Activated CD8-positive, alpha-beta memory T cell treated with anti-CD3 and anti-CD28 coated beads for 24 hours (primary cell): Measurements from ENCODE around the gene NFAT5.

Source experiments
- DNase-seq: peaks from one replicate; pipeline ENCODE4 v3.0.0-alpha.2; 2020

The NFAT5 gene

DNA sequence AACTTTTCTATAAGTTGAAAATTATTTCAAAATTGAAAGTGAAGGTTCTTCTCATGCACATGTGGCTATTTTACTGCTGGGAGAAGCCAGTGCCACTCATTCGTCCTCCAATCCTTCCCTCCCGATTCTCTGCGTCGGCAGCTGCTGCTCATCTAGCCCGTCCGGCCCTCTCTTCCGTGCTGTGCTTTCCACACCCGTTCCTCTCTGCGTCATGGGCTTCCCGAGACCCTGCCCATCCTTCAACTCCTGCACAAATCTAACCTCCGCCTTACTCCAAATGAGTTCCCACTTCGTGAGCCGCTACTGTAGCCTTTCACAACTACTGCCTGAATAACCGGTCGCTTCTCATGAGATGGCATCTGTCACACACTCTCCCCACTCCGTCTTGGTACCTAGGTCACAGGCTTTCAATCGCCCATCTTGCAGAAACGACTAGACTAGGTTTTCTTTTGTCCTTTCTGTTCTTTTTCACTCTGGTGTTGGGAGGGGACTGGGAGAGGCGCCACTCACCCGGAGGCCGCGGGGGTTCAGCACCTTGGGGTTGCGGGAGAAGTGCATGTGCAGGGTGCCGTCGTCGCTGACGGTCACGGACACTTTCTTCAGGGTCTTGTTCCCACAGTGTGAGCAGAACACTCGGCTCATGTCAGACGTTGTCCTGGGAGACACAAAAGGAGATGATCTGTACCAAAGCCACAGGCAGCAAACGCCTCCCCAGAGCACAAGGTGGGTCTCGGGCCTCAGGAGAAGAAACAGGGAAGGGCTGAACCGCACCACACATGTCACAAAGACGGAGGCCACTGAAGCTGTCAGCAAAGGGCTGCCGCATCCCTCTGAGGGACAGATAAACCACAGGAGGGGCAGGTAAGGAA lies 178.8 kb downstream of the NFAT5 start:
- no peak for DNase-seq

DNA sequence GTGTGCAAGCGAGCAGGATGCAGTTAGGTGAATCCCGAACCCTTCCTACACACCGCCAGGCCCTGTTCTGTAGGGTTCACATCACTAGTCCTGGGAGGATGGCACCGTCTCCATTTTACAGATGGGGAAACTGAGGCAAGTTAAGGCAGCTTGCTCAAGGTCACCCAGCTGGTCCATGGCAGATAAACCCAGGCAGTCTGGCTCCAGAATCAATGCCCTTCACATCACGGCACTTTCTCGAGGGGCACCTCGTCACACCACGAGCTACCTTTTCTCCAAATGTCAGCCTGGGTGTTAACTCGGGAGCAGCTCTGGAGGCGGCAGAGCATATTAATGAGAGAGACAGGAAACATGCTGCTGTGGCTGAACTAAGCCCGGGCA lies 179.5 kb downstream of the NFAT5 start:
- no peak for DNase-seq

DNA sequence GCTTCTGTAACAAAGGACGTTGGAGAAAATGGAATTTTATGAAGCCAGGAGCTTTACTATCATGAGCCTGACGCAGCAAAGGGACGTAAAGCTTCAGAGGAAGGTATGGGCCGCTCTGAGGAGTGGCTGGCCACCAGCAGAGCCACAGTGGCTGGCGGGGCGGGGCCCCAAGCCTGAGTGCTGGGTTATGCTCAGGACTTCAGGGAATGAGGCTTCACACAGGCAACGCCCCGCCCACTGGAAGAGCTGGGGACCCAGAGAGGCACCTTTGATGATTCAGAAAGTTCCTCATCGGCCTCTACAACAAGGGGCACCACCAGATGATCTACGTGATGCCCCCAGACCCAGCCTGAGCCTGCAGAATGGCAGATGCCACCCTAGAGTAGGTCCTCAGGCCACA lies 180.2 kb downstream of the NFAT5 start:
- DNase-seq: no peak

DNA sequence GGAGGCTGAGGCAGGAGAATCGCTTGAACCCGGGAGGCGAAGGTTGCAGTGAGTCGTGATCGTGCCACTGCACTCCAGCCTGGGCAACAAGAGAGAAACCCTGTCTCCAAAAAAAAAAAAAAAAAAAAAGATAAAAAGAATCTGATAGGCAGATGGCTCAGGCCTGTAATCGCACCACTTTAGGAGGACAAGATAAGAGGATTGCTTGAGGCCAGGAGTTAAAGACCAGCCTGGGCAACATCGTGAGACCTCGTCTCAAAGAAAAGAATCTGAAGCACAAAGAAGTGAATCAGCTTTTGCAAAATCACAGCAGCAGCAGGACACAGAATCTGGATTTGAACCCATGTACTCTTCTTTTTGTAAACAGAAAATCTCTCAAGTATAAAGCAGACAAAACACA lies 181.3 kb downstream of the NFAT5 start:
- no peak for DNase-seq

DNA sequence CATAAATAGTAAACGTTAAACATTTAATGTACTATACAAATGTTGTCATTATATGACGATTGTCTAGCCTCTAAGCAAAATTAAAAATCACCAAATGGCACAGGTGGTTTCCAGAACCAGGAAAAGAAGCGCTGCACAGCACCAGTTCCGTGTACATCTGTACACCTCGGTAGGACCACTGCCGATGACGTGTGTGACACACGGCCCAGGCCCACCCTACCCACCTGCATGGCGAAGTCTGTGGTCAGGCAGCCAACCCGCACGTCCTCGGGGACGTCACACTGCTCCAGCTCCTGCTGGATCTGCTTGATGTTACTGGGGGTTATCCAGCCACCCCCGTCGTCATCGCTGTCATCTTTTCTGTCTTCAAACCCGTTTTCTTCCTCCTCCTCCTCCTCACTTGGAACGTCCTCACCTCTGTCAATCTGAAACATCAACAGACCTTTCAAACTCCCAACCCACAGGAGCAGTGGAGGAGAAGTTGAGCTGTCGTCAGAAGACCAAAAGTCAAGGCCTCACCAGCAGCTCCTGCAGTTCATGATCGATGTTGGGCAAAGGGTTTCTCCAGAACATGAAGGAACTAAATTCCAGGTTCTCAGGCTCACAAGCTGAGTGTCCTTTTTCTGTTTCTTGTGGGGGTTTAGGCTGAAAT lies 183.1 kb downstream of the NFAT5 start:
- DNase-seq: no peak

DNA sequence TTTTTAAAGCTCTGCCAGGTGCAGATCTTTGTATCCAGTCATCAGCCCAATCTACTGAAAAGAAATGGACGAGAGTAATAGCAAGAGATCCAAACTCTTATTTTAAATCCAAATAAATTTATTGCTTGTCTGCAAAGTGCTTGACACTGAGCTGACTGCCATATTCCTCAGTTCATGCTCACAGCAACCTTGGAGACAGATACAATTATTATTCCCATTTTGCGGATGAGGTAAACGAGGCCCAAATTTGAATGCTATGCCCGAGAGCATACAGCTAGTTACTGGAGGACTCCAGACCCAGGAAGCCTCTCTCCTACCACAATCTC lies 188.3 kb downstream of the NFAT5 start:
- DNase-seq: no peak
